GM12873 (cell line): ENCODE data around the gene PRKN.

ENCODE experiments used
- TF ChIP-seq, protein P1 (sequence below): IDR thresholded peaks from 2 replicates; pipeline ENCODE4 v1.5.1; 2012; ENCODE audit warnings: low read depth, mild to moderate bottlenecking, moderate library complexity, low read length, control low read depth; ENCODE audit not compliant: insufficient read depth; ENCODE audit errors: missing control alignments

Gene PRKN

DNA sequence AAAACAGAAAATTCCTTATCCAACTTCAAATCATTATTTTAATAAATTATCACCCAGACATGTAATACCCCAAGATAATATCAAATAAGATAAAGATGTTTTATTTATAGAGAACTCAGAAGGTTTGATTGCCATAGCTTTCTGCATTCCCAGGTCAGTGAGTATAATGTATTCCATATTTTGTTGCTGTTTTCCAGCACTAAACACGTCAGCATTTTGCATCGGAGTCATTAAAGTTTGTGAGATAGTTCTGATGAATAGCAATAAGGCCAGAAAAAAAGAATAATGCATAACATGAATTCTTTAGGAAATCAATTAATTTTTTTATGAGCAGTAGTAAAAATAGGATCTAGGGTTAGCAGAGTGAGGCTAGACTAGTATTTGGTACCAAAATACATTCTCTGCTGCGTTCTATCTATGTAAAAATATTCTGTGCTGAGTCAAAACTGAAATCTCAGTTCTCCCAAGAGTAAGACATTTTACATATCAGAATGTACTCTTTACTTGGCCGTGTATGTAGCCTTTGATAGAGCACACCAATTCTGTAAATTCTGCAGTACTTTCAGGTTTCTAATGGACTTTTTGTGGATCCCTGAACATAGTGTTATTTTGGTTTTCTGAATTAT lies 1183.8 kb downstream of the PRKN start:
- TF ChIP-seq, protein P1, sequence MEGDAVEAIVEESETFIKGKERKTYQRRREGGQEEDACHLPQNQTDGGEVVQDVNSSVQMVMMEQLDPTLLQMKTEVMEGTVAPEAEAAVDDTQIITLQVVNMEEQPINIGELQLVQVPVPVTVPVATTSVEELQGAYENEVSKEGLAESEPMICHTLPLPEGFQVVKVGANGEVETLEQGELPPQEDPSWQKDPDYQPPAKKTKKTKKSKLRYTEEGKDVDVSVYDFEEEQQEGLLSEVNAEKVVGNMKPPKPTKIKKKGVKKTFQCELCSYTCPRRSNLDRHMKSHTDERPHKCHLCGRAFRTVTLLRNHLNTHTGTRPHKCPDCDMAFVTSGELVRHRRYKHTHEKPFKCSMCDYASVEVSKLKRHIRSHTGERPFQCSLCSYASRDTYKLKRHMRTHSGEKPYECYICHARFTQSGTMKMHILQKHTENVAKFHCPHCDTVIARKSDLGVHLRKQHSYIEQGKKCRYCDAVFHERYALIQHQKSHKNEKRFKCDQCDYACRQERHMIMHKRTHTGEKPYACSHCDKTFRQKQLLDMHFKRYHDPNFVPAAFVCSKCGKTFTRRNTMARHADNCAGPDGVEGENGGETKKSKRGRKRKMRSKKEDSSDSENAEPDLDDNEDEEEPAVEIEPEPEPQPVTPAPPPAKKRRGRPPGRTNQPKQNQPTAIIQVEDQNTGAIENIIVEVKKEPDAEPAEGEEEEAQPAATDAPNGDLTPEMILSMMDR: no peak

DNA sequence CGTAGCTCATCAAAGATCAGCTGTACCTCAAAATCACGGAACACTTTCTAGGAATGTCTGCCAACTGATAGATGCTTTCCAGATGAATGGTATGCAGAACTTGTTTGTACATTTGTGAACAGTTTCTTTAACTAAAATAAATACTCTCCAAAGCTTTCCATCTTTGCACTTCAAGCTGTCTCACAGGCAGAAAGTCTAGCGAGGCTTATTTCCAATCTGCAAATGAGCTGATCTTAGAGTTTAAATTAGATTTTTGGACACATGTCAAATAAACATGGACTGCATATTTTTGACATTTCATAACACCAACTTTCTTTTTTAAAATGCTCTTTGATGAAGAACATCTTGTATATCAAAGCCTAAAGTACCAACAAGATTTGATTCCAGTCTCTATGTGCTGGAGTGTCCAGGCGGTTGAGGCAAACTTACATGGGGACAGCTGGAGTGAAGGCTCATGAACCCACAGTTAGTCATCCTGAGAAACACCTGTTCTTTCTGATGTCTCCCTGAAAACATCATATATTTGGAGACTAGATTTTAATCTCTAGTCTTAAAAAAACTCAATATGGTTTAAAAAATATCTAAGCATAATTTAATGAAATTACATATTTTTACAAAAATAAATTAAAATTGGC lies 1185.1 kb downstream of the PRKN start:
- TF ChIP-seq, protein P1: no peak

DNA sequence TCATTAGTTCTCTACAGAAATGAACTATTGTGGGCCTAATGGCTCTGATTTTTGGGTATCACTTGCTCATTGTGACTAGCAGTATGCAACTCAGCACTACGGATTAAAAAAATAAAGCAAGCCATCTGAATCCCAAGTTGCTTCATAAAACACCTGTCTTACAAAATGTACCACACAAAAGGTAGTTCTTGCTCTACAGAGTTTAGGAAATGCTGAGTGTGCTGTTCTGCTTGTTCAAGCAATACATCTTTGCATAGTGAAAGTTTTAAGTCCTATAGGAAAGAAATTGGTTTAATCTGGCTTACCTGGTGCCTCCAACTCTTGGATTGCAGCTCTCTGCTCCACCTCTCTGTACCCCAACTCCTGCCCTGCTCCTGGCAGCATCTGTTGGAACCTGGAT lies 1187.0 kb downstream of the PRKN start:
- TF ChIP-seq, protein P1: no peak

DNA sequence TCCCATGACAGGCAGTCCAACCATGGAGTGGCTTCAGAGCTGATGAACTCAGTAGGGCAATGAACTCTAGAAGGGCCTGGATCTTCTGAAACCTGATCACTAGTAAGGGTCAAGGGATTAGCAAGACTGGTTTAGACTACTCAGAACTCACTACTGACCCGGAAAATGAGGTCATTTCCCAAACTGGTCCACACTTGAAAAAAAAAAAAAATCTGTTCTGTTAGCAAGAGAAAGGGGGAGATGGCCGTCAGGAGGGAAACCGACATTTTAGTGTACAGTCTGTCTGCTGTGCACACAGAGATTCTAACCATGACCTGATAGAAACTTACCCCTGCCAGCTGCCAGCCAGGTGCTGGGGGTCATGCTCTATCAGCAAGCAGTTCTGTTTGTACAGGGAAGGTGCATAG lies 1191.3 kb downstream of the PRKN start:
- TF ChIP-seq, protein P1: no peak

DNA sequence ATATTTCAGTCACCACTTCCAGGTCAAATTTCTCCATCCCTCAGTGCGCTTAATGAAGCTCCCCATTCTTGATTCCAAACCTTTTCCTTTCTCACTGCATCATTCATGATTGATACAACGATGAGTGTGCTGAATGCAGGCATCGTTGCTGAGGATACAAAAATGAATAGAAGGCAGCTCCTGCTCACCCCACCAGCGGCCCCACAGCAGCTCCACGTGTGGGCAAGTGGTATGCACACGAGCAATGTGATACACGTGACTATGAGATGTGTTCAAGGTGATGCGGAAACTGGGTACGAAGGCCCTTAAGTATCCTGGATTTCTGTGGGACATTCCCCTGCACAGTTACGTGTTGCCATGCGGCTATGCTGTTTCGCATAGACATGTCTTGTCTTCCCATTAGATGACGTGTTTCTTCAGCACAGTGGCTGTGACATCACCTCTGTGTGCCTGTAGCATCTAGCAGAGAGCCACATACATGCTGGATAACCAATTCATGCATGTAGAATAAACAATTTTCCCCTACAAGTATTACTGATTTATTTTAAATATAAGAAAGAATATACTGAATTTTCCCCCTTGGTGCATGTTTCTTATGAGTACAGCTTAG lies 1193.2 kb downstream of the PRKN start:
- TF ChIP-seq, protein P1: no peak

DNA sequence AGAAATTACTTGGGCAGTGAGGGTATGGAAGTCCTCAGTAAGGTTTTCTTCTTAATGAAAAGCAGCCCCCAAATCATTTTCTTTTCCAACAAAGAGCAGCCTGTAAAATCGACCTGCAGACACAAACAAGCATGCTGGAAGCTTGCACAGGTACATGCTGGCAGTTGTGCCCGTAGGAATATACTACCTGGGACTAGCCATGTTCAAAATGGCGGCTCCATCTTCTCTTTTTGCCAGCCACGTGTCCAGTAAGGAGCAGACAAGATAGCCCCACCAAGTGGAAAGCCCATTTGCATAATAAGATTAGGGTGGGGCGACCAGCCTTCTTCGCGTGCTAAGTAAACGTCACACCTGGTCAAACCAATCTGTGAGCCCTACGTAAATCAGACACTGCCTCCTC lies 1194.3 kb downstream of the PRKN start:
- TF ChIP-seq, protein P1: no peak

DNA sequence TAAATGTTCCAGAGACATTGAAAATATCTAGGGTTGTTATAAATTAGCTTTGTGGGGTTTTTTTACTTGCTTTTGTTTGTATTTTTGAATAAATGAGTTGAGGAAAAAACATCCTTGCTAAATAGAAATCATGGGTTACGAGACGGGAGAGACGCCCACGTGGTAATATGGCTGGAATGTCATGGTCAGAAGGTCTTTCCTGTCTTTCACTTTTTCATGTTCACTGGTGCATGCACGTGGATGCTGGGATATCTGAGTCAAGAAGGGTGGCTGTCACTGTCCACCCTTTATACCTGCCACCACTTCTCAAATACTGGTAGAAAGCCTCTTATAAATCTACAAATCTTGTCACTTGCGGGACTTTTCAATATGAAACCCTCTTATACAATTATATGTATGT lies 1195.0 kb downstream of the PRKN start:
- TF ChIP-seq, protein P1: no peak
